Neural crest cell (in vitro differentiated cells): ENCODE data around the gene NOS1AP. TPM values are rescaled to one million over a fixed set of nuclear protein-coding genes. Genes with fewer than 3 reads are reported as not detected.
"Not testable (repeated sequence)": the region's sequence is repeated elsewhere in the genome, so short reads cannot be mapped to it uniquely, and the experiment has no call there.

Experiments used
- DNase-seq: peaks from one replicate; pipeline ENCODE4 v3.0.0; 2021; ENCODE audit warnings: low read depth, mixed read lengths, low spot score
- H3K27ac Mint-ChIP-seq: one replicate; pipeline ENCODE4 v1.8.0; 2021; ENCODE audit warnings: mild to moderate bottlenecking, mixed read lengths; ENCODE audit not compliant: unreplicated experiment
- H3K27me3 Mint-ChIP-seq: 2 replicates; pipeline ENCODE4 v1.8.0; 2021; ENCODE audit warnings: low read depth, mild to moderate bottlenecking, mixed read lengths
- H3K36me3 Mint-ChIP-seq: 2 replicates; pipeline ENCODE4 v1.8.0; 2021; ENCODE audit warnings: low read depth, mild to moderate bottlenecking, mixed read lengths
- H3K4me1 Mint-ChIP-seq: 2 replicates; pipeline ENCODE4 v1.8.0; 2021; ENCODE audit warnings: mixed read lengths
- H3K4me3 Mint-ChIP-seq: one replicate; pipeline ENCODE4 v1.8.0; 2021; ENCODE audit warnings: mild to moderate bottlenecking, mixed read lengths
- H3K9me3 Mint-ChIP-seq: 2 replicates; pipeline ENCODE4 v1.8.0; 2021; ENCODE audit warnings: mixed read lengths
- CTCF ChIP-seq: fragments of 200-600 bp; sonication (generic); conservative IDR thresholded peaks from 2 replicates; pipeline ENCODE4 v1.5.0; 2021; ENCODE audit warnings: antibody characterized with exemption, mild to moderate bottlenecking
- microRNA-seq: library from miRNA; unstranded; fragments of <30 nt; microRNA quantifications from one replicate; pipeline ENCODE4, GENCODE V29; 2020
- total RNA-seq: library from RNA; stranded (reverse); gene quantifications from 2 replicates; pipeline ENCODE4 v1.2.1, GENCODE V29; 2021

The NOS1AP gene
- total RNA-seq, 1 donor from 2014 or later, result 7.0 TPM

- Mint-ChIP-seq H3K4me1 (no peaks in the 10 kb centered on the region), H3K4me3 (no peak overlapping the region), H3K9me3 (peaks cover 11% of the 10 kb centered on the region), H3K27me3 (no peaks in the 10 kb centered on the region), H3K27ac (no peak overlapping the region), H3K36me3 (no peaks in the 10 kb centered on the region)
- TF ChIP-seq CTCF, result no peak
- no peak for DNase-seq
Observed at GRCh38 chr1:162416215-162416614, 346.7 kb downstream of the NOS1AP start.

DNA sequence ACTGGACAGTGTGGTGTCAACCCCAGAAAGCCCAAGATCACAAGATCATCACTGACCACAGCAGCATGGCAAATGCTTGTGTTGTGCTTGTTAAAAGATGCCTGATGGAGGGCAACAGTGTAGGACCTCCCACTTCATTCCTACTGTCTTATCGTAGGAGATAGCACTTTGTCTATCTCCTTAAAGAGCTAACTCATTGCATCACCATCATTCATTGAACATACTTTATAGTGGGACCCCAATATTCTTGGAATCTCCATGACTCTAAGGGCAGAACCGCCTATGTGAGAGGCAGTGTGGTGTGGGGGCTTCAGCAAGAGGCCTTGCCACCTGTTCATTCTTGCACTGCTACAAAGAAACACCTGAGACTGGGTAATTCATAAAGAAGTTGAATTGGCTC lies 347.4 kb downstream of the NOS1AP start:
- H3K4me1 Mint-ChIP-seq, result no peaks in the 10 kb centered on the region
- H3K36me3 Mint-ChIP-seq, result no peaks in the 10 kb centered on the region
- no peak for TF ChIP-seq CTCF
- no peak overlapping the region for H3K27ac Mint-ChIP-seq
- H3K27me3 Mint-ChIP-seq, result no peaks in the 10 kb centered on the region
- DNase-seq, result no peak
- H3K9me3 Mint-ChIP-seq, result peaks cover 11% of the 10 kb centered on the region
- H3K4me3 Mint-ChIP-seq, result no peak overlapping the region

DNA sequence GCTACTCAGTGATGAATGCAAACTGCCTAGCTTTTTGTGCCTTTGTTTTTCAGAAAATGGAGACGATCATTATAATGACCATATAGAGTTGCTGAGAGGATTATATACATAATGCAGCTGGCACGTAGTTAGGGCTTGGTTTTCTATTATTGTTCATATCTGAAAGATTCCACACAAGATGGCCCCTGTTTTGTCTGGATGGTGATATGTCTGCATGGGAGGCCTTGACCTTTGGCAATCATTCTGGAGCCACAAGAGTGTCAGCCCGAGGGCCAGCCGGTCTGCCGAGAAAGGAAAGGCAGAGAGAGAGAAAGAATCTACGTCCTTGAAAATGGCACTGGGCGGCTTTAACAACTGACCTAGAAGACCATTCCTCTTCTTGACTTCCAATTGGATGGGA lies 348.2 kb downstream of the NOS1AP start:
- DNase-seq, result no peak
- Mint-ChIP-seq H3K27me3 (no peaks in the 10 kb centered on the region), H3K9me3 (peaks cover 13% of the 10 kb centered on the region), H3K4me1 (no peaks in the 10 kb centered on the region), H3K4me3 (no peak overlapping the region), H3K27ac (no peak overlapping the region), H3K36me3 (no peaks in the 10 kb centered on the region)
- TF ChIP-seq CTCF, result no peak

GRCh38 chr1:162418584-162418983 lies 349.1 kb downstream of the NOS1AP start:
- not testable (repeated sequence) for H3K36me3 Mint-ChIP-seq, H3K4me3 Mint-ChIP-seq, H3K27ac Mint-ChIP-seq, H3K27me3 Mint-ChIP-seq, DNase-seq, H3K4me1 Mint-ChIP-seq
- H3K9me3 Mint-ChIP-seq, result peaks cover 17% of the 10 kb centered on the region

GRCh38 chr1:162419450-162419931 lies 350.0 kb downstream of the NOS1AP start:
- not testable (repeated sequence) for H3K27ac Mint-ChIP-seq, DNase-seq, H3K36me3 Mint-ChIP-seq, H3K4me3 Mint-ChIP-seq, H3K27me3 Mint-ChIP-seq, H3K4me1 Mint-ChIP-seq
- peaks cover 20% of the 10 kb centered on the region for H3K9me3 Mint-ChIP-seq

Small RNA genes lying within 50 kb of the gene (microRNA-seq; reads per million reads assigned to microRNA genes)
- not detected for gene MIR4654
- gene MIR556, result 223 reads per million, percentile 67 among the genes with 10 or more reads in this experiment

Other genes starting within 250 kb of the NOS1AP start
- 5.8 and 7.3 TPM in 2 replicates for gene OLFML2B, start 45.8 kb upstream of the NOS1AP start, total RNA-seq